Measurements from ENCODE around the gene SEMA6B.

The SEMA6B gene

GRCh38 chr19:4512070-4512469 is 47.4 kb downstream of the SEMA6B start:
- Mint-ChIP-seq H3K9me3 (no peaks in the 10 kb centered on the region), H3K4me3 (no peak overlapping the region), H3K27me3 (ENCODE audit: low read depth) (no peaks in the 10 kb centered on the region), H3K4me1 (no peaks in the 10 kb centered on the region), H3K27ac (no peak overlapping the region), H3K36me3 (ENCODE audit: low read depth) (no peaks in the 10 kb centered on the region)
- no peak for TF ChIP-seq CTCF (IDR thresholded peaks at IDR 0.05; ENCODE audit: unreplicated experiment in 3 of 3)

GRCh38 chr19:4511300-4512054 is 48.0 kb downstream of the SEMA6B start:
- Mint-ChIP-seq H3K27me3 (ENCODE audit: low read depth) (no peaks in the 10 kb centered on the region), H3K9me3 (no peaks in the 10 kb centered on the region), H3K27ac (no peak overlapping the region), H3K4me1 (no peaks in the 10 kb centered on the region), H3K4me3 (no peak overlapping the region), H3K36me3 (ENCODE audit: low read depth) (peaks cover 3% of the 10 kb centered on the region)
- no peak for TF ChIP-seq CTCF (IDR thresholded peaks at IDR 0.05; ENCODE audit: unreplicated experiment in 3 of 3)

GRCh38 chr19:4510435-4511255 is 48.8 kb downstream of the SEMA6B start:
- Mint-ChIP-seq H3K4me1 (no peaks in the 10 kb centered on the region), H3K27ac (no peak overlapping the region), H3K27me3 (ENCODE audit: low read depth) (no peaks in the 10 kb centered on the region), H3K9me3 (no peaks in the 10 kb centered on the region), H3K4me3 (no peak overlapping the region), H3K36me3 (ENCODE audit: low read depth) (peaks cover 11% of the 10 kb centered on the region)
- TF ChIP-seq CTCF (IDR thresholded peaks at IDR 0.05; ENCODE audit: unreplicated experiment in 3 of 3): no peak

GRCh38 chr19:4508698-4509097 is 50.8 kb downstream of the SEMA6B start:
- no peaks in the 10 kb centered on the region for H3K27me3 Mint-ChIP-seq (ENCODE audit: low read depth)
- H3K4me3 Mint-ChIP-seq: no peak overlapping the region
- H3K27ac Mint-ChIP-seq: no peak overlapping the region
- H3K4me1 Mint-ChIP-seq: no peaks in the 10 kb centered on the region
- no peaks in the 10 kb centered on the region for H3K9me3 Mint-ChIP-seq
- peaks cover 14% of the 10 kb centered on the region for H3K36me3 Mint-ChIP-seq (ENCODE audit: low read depth)
- no peak for TF ChIP-seq CTCF (IDR thresholded peaks at IDR 0.05; ENCODE audit: unreplicated experiment in 3 of 3)

GRCh38 chr19:4507804-4508203 is 51.7 kb downstream of the SEMA6B start:
- TF ChIP-seq CTCF (IDR thresholded peaks at IDR 0.05; ENCODE audit: unreplicated experiment in 3 of 3): no peak
- Mint-ChIP-seq H3K36me3 (ENCODE audit: low read depth) (peaks cover 14% of the 10 kb centered on the region), H3K9me3 (no peaks in the 10 kb centered on the region), H3K4me1 (no peaks in the 10 kb centered on the region), H3K27ac (no peak overlapping the region), H3K4me3 (no peak overlapping the region), H3K27me3 (ENCODE audit: low read depth) (no peaks in the 10 kb centered on the region)
